Cardiac fibroblast (primary cell): ENCODE results near the gene CHCHD6.
A peak's percentile ranks its signal among the peaks of the same experiment; 100 is the strongest.

Experiments used
- DNase-seq, 2 donors: peaks; one replicate each; pipeline versions ENCODE4 v3.0.0 to v3.0.0-alpha.2; 2010; ENCODE audit warnings: low read depth in 2 of 2
- H3K4me3 ChIP-seq, 2 donors: replicated peaks in 1 of 2; 1 replicate in 1 of 2; 2 replicates in 1 of 2; pipeline ENCODE4 v1.5.1; 2011; ENCODE audit warnings: low read depth in 2 of 2, low read length in 2 of 2, mild to moderate bottlenecking in 2 of 2, moderate library complexity in 1 of 2
- TF ChIP-seq, protein P1 (sequence below): IDR thresholded peaks from one replicate; pipeline ENCODE4 v1.5.1; 2011; ENCODE audit warnings: low read depth, mild to moderate bottlenecking, low read length, inconsistent platforms

The CHCHD6 gene

GRCh38 chr3:126816298-126816697 is 112.3 kb downstream of the CHCHD6 start:
- no peak for DNase-seq
- TF ChIP-seq, protein P1, sequence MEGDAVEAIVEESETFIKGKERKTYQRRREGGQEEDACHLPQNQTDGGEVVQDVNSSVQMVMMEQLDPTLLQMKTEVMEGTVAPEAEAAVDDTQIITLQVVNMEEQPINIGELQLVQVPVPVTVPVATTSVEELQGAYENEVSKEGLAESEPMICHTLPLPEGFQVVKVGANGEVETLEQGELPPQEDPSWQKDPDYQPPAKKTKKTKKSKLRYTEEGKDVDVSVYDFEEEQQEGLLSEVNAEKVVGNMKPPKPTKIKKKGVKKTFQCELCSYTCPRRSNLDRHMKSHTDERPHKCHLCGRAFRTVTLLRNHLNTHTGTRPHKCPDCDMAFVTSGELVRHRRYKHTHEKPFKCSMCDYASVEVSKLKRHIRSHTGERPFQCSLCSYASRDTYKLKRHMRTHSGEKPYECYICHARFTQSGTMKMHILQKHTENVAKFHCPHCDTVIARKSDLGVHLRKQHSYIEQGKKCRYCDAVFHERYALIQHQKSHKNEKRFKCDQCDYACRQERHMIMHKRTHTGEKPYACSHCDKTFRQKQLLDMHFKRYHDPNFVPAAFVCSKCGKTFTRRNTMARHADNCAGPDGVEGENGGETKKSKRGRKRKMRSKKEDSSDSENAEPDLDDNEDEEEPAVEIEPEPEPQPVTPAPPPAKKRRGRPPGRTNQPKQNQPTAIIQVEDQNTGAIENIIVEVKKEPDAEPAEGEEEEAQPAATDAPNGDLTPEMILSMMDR = no peak
- no peak overlapping the region for H3K4me3 ChIP-seq

- peak in 1 of 2 donors; percentile 56 for DNase-seq
- TF ChIP-seq, protein P1 = no peak
- no peak overlapping the region for H3K4me3 ChIP-seq
These were observed 113.1 kb downstream of the CHCHD6 start for GRCh38 chr3:126816986-126817777.

DNA sequence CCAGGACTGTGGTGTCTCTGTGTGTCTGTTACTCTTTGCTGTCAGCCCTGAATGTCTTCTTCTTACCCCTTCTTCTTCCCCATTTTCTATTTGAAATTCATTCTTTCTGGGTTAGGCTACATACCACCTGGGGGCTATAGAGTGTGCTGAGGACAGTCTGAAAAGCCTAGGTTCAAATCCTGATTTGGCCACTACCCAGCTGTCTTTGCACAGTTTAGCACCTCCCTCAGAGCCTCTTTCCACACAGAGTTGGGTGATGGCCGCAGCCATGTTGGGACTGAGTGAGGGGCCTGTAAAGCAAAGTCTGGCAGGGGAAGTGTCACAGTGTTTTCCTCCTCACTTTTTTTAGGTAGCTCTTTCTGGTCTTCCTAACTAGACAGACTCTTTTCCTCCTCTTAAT is 113.7 kb downstream of the CHCHD6 start:
- no peak overlapping the region for H3K4me3 ChIP-seq
- TF ChIP-seq, protein P1 = no peak
- no peak for DNase-seq

GRCh38 chr3:126818400-126819095 is 114.5 kb downstream of the CHCHD6 start:
- no peak overlapping the region for H3K4me3 ChIP-seq
- TF ChIP-seq, protein P1 = no peak
- no peak for DNase-seq

DNA sequence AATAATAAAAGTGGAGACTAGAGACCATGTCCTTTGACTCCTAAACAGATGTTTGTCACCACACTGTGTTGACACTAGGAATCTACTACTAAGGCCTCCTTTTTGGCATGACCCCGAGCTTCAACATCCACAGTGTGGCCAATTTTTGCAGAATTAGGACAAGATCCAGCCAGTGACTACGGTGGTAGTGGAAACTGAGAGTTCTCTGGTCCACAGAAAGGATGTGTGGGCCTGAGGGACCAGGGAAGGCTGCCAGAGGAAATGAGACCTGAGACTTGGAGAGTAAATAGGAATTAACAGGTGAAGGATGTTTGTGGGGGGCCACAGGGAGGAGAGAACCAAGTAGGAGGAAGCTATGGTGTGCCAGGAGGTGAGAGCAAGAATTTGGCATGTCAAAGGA is 122.7 kb downstream of the CHCHD6 start:
- no peak for DNase-seq
- TF ChIP-seq, protein P1 = no peak
- H3K4me3 ChIP-seq = no peak overlapping the region

GRCh38 chr3:126827121-126827520 is 123.1 kb downstream of the CHCHD6 start:
- no peak overlapping the region for H3K4me3 ChIP-seq
- peak; percentile 79 to 96 for DNase-seq
- TF ChIP-seq, protein P1 = no peak
